HG02759 (cell line): Measurements from ENCODE around the gene PATE3.

ENCODE experiments used
- ATAC-seq: cut with Tn5 transposase; IDR thresholded peaks from one replicate; pipeline ENCODE4 v1.9.1; 2021; ENCODE audit warnings: mild to moderate bottlenecking, moderate library complexity; ENCODE audit not compliant: unreplicated experiment

The PATE3 gene

DNA sequence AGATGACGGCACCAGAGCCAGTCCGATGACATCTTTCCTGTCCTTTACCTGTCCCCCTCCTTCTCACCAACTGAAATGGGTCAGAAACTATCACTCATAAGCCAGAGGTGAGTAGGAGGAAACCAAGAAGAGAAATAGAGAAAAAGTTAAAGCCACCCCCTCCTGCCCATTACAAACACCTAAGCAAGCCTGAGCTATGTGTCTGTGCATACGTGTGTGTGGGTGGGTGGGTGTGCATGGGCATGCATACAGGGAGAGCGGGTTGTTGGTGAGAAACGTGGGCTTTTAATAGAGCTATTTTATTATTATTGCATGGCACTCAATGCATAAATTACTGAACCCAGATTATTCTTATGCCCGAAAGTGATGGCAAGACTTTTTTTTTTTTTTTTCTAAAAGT, 47.8 kb downstream of the PATE3 start:
- ATAC-seq = no peak
